HepG2 (cell line): ENCODE results near the gene CPLANE2. TPM values are rescaled to one million over a fixed set of nuclear protein-coding genes. Genes with fewer than 3 reads are reported as not detected.

Experiments used
- ATAC-seq: fragments of 200-7000 bp; cut with Tn5 transposase; 3 replicates; pipeline ENCODE4 v1.9.1; 2020; ENCODE audit warnings: mild to moderate bottlenecking, moderate library complexity
- BruUV-seq: library from RNA; stranded (reverse); fragments of 400-500 nt; replicated peaks from 2 replicates; lab custom pipeline; 2021; lab: Mats Ljungman, UMichigan
- CTCF ChIA-PET: fragments of 300-600 bp; formaldehyde crosslinking; extraction: SDS; loops from one replicate; lab custom pipeline; 2021; ENCODE audit warnings: low total read pairs, inconsistent platforms, low intra/inter-chr PET ratio; lab: Yijun Ruan, JAX
- POLR2A ChIA-PET: fragments of 350-600 bp; sonication (Branson Sonifier 250); formaldehyde crosslinking; loops from one replicate; lab custom pipeline; 2020; ENCODE audit warnings: antibody characterized with exemption, inconsistent platforms; lab: Yijun Ruan, JAX
- DNase-seq: peaks from one replicate; pipeline ENCODE4 v3.0.0-alpha.2; 2015; ENCODE audit warnings: low spot score
- FAIRE-seq: peaks from 3 replicates; lab custom pipeline; 2011; peaks lifted over from hg19 to GRCh38; lab: Jason Lieb, UNC
- H2AFZ ChIP-seq: one replicate; pipeline ENCODE4 v1.6.1; 2011; ENCODE audit warnings: low read length, inconsistent platforms
- H3K27ac ChIP-seq: fragments of 300-600 bp; 3 replicates; pipeline ENCODE4 v1.8.0; 2011; ENCODE audit warnings: mixed run types, mild to moderate bottlenecking, mixed read lengths, low read length, inconsistent platforms; ENCODE audit not compliant: insufficient read depth; ENCODE audit errors: extremely low read length
- H3K27me3 ChIP-seq, 2 experiments: fragments of 200-600 bp in 1 of 2; 2 replicates in 1 of 2; 3 replicates in 1 of 2; pipeline versions ENCODE4 v1.6.0 to v1.8.0; 2011; ENCODE audit warnings: low read length in 2 of 2, mild to moderate bottlenecking in 2 of 2, moderate library complexity in 2 of 2, inconsistent platforms in 1 of 2; ENCODE audit not compliant: insufficient read depth in 2 of 2, control insufficient read depth in 1 of 2
- H3K36me3 ChIP-seq, 2 experiments: fragments of 200-600 bp in 1 of 2; replicated peaks in 1 of 2; 2 replicates in 1 of 2; 3 replicates in 1 of 2; pipeline versions ENCODE4 v1.5.1 to v1.8.0; 2011; ENCODE audit warnings: low read length in 2 of 2, inconsistent platforms in 1 of 2; ENCODE audit not compliant: insufficient read depth in 2 of 2, control insufficient read depth in 1 of 2
- H3K4me1 ChIP-seq: 2 replicates; pipeline ENCODE4 v1.5.1; 2012; ENCODE audit warnings: low read length, inconsistent platforms; ENCODE audit not compliant: insufficient read depth
- H3K4me2 ChIP-seq: 2 replicates; pipeline ENCODE4 v1.6.0; 2011; ENCODE audit warnings: low read depth, low read length, inconsistent platforms
- H3K4me3 ChIP-seq, 3 experiments: fragments of 200-600 bp in 1 of 3; sonication (generic), shearing (Covaris generic) in 1 of 3; replicated peaks in 1 of 3; 2 replicates each; pipeline ENCODE4 v1.5.1; 2011 to 2016; ENCODE audit warnings: low read length in 3 of 3, inconsistent platforms in 2 of 3, low read depth in 2 of 3, mild to moderate bottlenecking in 2 of 3, control low read depth in 1 of 3, mixed read lengths in 1 of 3; ENCODE audit not compliant: insufficient read depth in 1 of 3
- H3K79me2 ChIP-seq: one replicate; pipeline ENCODE4 v1.6.1; 2011; ENCODE audit warnings: low read length, inconsistent platforms; ENCODE audit not compliant: insufficient read depth
- H3K9ac ChIP-seq: 2 replicates; pipeline ENCODE4 v1.6.0; 2011; ENCODE audit warnings: mild to moderate bottlenecking, low read depth, low read length, inconsistent platforms; ENCODE audit not compliant: insufficient read depth
- H3K9me3 ChIP-seq: 2 replicates; pipeline ENCODE4 v1.5.1; 2012; ENCODE audit warnings: mild to moderate bottlenecking, low read length
- H4K20me1 ChIP-seq: 2 replicates; pipeline ENCODE4 v1.6.0; 2011; ENCODE audit warnings: inconsistent platforms, mild to moderate bottlenecking, low read length, moderate library complexity; ENCODE audit not compliant: insufficient read depth
- ARHGAP35 ChIP-seq: sonication (generic); formaldehyde crosslinking; IDR thresholded peaks from 2 replicates; pipeline ENCODE4 v1.9.0; 2022; ENCODE audit warnings: mild to moderate bottlenecking, inconsistent platforms, moderate library complexity, missing genetic modification reagents, borderline replicate concordance
- BORCS8-MEF2B ChIP-seq: sonication (generic); formaldehyde crosslinking; IDR thresholded peaks from 2 replicates; pipeline ENCODE4 v1.8.0; 2022; ENCODE audit warnings: mild to moderate bottlenecking, missing genetic modification reagents
- EEA1 ChIP-seq: sonication (generic); formaldehyde crosslinking; IDR thresholded peaks from 2 replicates; pipeline ENCODE4 v1.5.1; 2020; ENCODE audit warnings: mild to moderate bottlenecking, missing genetic modification reagents, borderline replicate concordance
- HNRNPUL1 ChIP-seq: fragments of 200-400 bp; formaldehyde crosslinking; IDR thresholded peaks from 2 replicates; pipeline ENCODE4 v1.6.1; 2017; ENCODE audit warnings: low read depth, mild to moderate bottlenecking, low read length, moderate library complexity
- MAFF ChIP-seq: IDR thresholded peaks from 2 replicates; pipeline ENCODE4 v1.6.1; 2011; ENCODE audit warnings: low read depth, low read length, improper control_type of control experiment
- NFATC3 ChIP-seq: sonication (generic); formaldehyde crosslinking; IDR thresholded peaks from 2 replicates; pipeline ENCODE4 v1.5.1; 2020; ENCODE audit warnings: mild to moderate bottlenecking, missing genetic modification reagents
- PHF5A ChIP-seq: IDR thresholded peaks from one replicate; pipeline ENCODE4 v1.6.1; 2018; ENCODE audit warnings: low read depth, missing genetic modification reagents; ENCODE audit not compliant: unreplicated experiment
- PRMT3 ChIP-seq: sonication (generic); formaldehyde crosslinking; IDR thresholded peaks from 2 replicates; pipeline ENCODE4 v1.8.1; 2022; ENCODE audit warnings: low read depth, mild to moderate bottlenecking, moderate library complexity, missing genetic modification reagents, borderline replicate concordance
- RAD51 ChIP-seq: fragments of 450-650 bp; IDR thresholded peaks from 2 replicates; pipeline ENCODE4 v1.6.1; 2016; ENCODE audit warnings: borderline replicate concordance
- SRY ChIP-seq: sonication (generic); formaldehyde crosslinking; IDR thresholded peaks from 2 replicates; pipeline ENCODE4 v1.8.0; 2022; ENCODE audit warnings: mild to moderate bottlenecking, missing genetic modification reagents
- ZBTB7B ChIP-seq: sonication (generic); formaldehyde crosslinking; IDR thresholded peaks from 2 replicates; pipeline ENCODE4 v1.4.0; 2020; ENCODE audit warnings: missing genetic modification reagents
- ZKSCAN1 ChIP-seq: fragments of 150-350 bp; IDR thresholded peaks from 2 replicates; pipeline ENCODE4 v1.6.1; 2014; ENCODE audit warnings: low read length
- ZNF24 ChIP-seq: fragments of 450-650 bp; IDR thresholded peaks from 2 replicates; pipeline ENCODE4 v1.6.1; 2017; ENCODE audit warnings: antibody characterized with exemption, mild to moderate bottlenecking
- ZNF367 ChIP-seq: sonication (generic); formaldehyde crosslinking; IDR thresholded peaks from 2 replicates; pipeline ENCODE4 v1.4.0; 2020; ENCODE audit warnings: missing genetic modification reagents, borderline replicate concordance
- ZNF678 ChIP-seq: sonication (generic); formaldehyde crosslinking; IDR thresholded peaks from 2 replicates; pipeline ENCODE4 v1.4.0; 2020; ENCODE audit warnings: mild to moderate bottlenecking, missing genetic modification reagents
- ZNF747 ChIP-seq: sonication (generic); formaldehyde crosslinking; IDR thresholded peaks from 2 replicates; pipeline ENCODE4 v1.8.1; 2023; ENCODE audit warnings: missing genetic modification reagents, mild to moderate bottlenecking, borderline replicate concordance
- ZNF768 ChIP-seq: sonication (generic); formaldehyde crosslinking; IDR thresholded peaks from 2 replicates; pipeline ENCODE4 v1.4.0; 2020; ENCODE audit warnings: missing genetic modification reagents
- ZNF788 ChIP-seq: sonication (generic); formaldehyde crosslinking; IDR thresholded peaks from 2 replicates; pipeline ENCODE4 v1.5.0; 2020; ENCODE audit warnings: mild to moderate bottlenecking, missing genetic modification reagents, borderline replicate concordance
- ZNF816 ChIP-seq: sonication (generic); formaldehyde crosslinking; IDR thresholded peaks from 2 replicates; pipeline ENCODE4 v1.8.0; 2022; ENCODE audit warnings: missing genetic modification reagents, mild to moderate bottlenecking, borderline replicate concordance
- ZSCAN29 ChIP-seq: sonication (generic); formaldehyde crosslinking; conservative IDR thresholded peaks from 2 replicates; pipeline ENCODE4 v1.4.0; 2020; ENCODE audit warnings: mild to moderate bottlenecking, missing genetic modification reagents
- WGBS: methylation state at CpG from one replicate; pipeline ENCODE4 v1.1.6; 2017; ENCODE audit warnings: low lambda C conversion rate; 5-methylcytosine and 5-hydroxymethylcytosine counted together
- in situ Hi-C: cut with HindIII; loops from 2 replicates; pipeline ENCODE4 v1.10.0; 2017; ENCODE audit warnings: low pct_unique_long_range_greater_than_20kb; ENCODE audit not compliant: extremely low pct_ligation_motif_present
- intact Hi-C: fragments of 100-400 bp; cut with micrococcal nuclease; formaldehyde crosslinking; loops from one replicate; pipeline ENCODE4 v1.10.0; 2022; ENCODE audit not compliant: unreplicated experiment
- polyA plus RNA-seq, 8 experiments: library from polyadenylated mRNA; depleted of rRNA in 3 of 8; stranded (reverse) in 7 of 8; unstranded in 1 of 8; fragments of >200 nt; fragmentation: Illumina TruSeq in 4 of 8; extraction: Trizol in 4 of 8; gene quantifications; 2 replicates each; pipeline versions ENCODE4 v1.2.1 to v1.2.3, GENCODE V29; 2011 to 2016; ENCODE audit warnings: low read depth in 4 of 8, missing spikeins in 1 of 8, mixed read lengths in 1 of 8; ENCODE audit not compliant: insufficient read depth in 1 of 8
- total RNA-seq, 5 experiments: library from RNA; depleted of rRNA; stranded (reverse); fragments of >200 nt; fragmentation: Illumina TruSeq; extraction: Trizol; gene quantifications; 2 replicates each; pipeline ENCODE4 v1.2.3, GENCODE V29; 2016; ENCODE audit warnings: low read depth in 1 of 5
- TF ChIP-seq, protein P1 (sequence below): fragments of 450-650 bp; IDR thresholded peaks from 2 replicates; pipeline ENCODE4 v1.6.1; 2016
- TF ChIP-seq, protein P2 (sequence below): sonication (generic); formaldehyde crosslinking; IDR thresholded peaks from 2 replicates; pipeline ENCODE4 v1.8.1; 2023; ENCODE audit warnings: missing genetic modification reagents, mild to moderate bottlenecking, borderline replicate concordance
- TF ChIP-seq, protein P3 (sequence below): sonication (generic); formaldehyde crosslinking; IDR thresholded peaks from 2 replicates; pipeline ENCODE4 v1.8.0; 2022; ENCODE audit warnings: mild to moderate bottlenecking, missing genetic modification reagents, borderline replicate concordance

Gene CPLANE2
- total and polyA plus RNA-seq, 2 of the 13 experiments (the other 11 are each of a cell fraction or from before 2014, with no cell fraction given) = 0.29 to 1.6 TPM

DNA sequence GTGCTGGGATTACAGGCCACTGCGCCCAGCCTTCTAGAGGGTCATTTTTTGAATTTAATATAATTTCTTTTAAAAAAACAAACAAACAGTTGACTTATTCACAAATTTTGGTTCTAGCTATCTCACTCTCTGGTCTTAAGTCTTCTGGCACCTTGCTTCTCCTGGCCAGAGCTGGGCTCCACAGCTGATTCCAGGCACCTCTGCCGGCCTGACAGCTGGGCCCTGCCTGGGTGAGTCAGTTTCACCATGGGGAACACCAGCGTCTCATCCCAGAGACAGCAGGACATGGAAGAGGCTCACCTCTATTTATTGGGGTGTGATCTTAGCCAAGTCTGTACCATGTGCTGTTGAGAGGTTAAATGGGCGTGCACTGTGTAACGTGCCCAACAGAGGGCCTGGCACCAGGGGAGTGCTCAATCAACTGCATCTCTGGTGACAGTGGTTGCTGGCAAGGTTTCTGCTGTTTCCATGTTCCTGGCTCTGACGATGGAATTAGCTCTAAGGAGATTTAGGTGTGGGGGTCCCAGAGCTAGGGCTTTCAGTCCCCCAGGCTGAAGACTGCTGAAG is 956 bp downstream of the CPLANE2 start (continued):
- TF ChIP-seq ARHGAP35 (CRISPR knock-in tag) (no peak), ZNF788 (CRISPR knock-in tag) (0 out of 2 replicates have a peak, but pooled peaks have one; percentile 36), ZSCAN29 (CRISPR knock-in tag) (no peak), ZNF747 (CRISPR knock-in tag) (no peak), ZNF367 (no peak), PHF5A (CRISPR knock-in tag) (no peak), ZNF816 (CRISPR knock-in tag) (no peak), BORCS8-MEF2B (CRISPR knock-in tag) (no peak), HNRNPUL1 (no peak)
- TF ChIP-seq, all 625 proteins: peak for 4

DNA sequence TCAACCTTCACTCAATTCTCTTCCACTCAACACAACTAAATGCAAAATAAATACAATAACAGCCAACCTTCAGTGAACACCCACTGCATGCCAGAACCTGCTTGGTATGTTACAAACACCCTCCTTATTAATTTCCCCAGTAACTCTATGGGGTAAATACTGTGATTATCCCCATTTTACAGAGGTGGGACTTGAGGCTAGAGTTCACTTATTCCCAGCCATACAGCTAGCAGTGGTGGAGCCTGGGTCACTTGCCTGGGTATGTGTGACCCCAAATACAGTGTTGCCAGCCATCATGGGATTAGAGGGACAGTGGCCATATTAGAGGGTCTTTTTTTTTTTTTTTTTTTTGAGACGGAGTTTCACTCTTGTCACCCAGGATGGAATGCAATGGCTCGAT is 1.6 kb downstream of the CPLANE2 start:
- no peak overlapping the region for H3K9ac ChIP-seq
- H3K4me2 ChIP-seq = no peak overlapping the region
- in situ Hi-C loops = no loop called here
- H3K79me2 ChIP-seq = no peaks in the 10 kb centered on the region
- peaks cover 0 to 1% of the 10 kb centered on the region in 2 experiments; a peak in 1 of 5 replicates for H3K27me3 ChIP-seq
- H3K27ac ChIP-seq = no peak overlapping the region
- H3K4me3 ChIP-seq = no peak overlapping the region
- H3K9me3 ChIP-seq = no peaks in the 10 kb centered on the region
- ATAC-seq (no peak), DNase-seq (no peak), FAIRE-seq (no peak)
- peaks cover 39% of the 10 kb centered on the region for H3K4me1 ChIP-seq
- 81% methylated on average over 2 of the region's 2 CpGs for WGBS
- ChIA-PET POLR2A (no interaction called here), CTCF (no interaction called here)
- no peak overlapping the region for H2AFZ ChIP-seq
- intact Hi-C loops = no loop called here
- H3K36me3 ChIP-seq = no peaks in the 10 kb centered on the region
- H4K20me1 ChIP-seq = no peaks in the 10 kb centered on the region
- BruUV-seq = no TSS peak
- TF ChIP-seq ZKSCAN1 = no peak
- no peak for TF ChIP-seq ZNF24
- TF ChIP-seq, protein P1, sequence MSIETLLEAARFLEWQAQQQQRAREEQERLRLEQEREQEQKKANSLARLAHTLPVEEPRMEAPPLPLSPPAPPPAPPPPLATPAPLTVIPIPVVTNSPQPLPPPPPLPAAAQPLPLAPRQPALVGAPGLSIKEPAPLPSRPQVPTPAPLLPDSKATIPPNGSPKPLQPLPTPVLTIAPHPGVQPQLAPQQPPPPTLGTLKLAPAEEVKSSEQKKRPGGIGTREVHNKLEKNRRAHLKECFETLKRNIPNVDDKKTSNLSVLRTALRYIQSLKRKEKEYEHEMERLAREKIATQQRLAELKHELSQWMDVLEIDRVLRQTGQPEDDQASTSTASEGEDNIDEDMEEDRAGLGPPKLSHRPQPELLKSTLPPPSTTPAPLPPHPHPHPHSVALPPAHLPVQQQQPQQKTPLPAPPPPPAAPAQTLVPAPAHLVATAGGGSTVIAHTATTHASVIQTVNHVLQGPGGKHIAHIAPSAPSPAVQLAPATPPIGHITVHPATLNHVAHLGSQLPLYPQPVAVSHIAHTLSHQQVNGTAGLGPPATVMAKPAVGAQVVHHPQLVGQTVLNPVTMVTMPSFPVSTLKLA = no peak
- TF ChIP-seq PRMT3 (CRISPR knock-in tag) = no peak
- no peak for TF ChIP-seq MAFF
- no peak for TF ChIP-seq RAD51
- TF ChIP-seq SRY (CRISPR knock-in tag) = no peak
- no peak for TF ChIP-seq ZBTB7B
- TF ChIP-seq ZNF678 = no peak
- no peak for TF ChIP-seq ZNF768 (CRISPR knock-in tag)
- no peak for TF ChIP-seq NFATC3 (CRISPR knock-in tag)
- no peak for TF ChIP-seq EEA1 (CRISPR knock-in tag)
- TF ChIP-seq, protein P2, sequence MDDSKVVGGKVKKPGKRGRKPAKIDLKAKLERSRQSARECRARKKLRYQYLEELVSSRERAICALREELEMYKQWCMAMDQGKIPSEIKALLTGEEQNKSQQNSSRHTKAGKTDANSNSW (CRISPR knock-in tag) = no peak
- TF ChIP-seq, protein P3, sequence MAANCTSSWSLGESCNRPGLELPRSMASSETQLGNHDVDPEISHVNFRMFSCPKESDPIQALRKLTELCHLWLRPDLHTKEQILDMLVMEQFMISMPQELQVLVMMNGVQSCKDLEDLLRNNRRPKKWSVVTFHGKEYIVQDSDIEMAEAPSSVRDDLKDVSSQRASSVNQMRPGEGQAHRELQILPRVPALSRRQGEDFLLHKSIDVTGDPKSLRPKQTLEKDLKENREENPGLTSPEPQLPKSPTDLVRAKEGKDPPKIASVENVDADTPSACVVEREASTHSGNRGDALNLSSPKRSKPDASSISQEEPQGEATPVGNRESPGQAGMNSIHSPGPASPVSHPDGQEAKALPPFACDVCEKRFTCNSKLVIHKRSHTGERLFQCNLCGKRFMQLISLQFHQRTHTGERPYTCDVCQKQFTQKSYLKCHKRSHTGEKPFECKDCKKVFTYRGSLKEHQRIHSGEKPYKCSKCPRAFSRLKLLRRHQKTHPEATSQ (CRISPR knock-in tag) = no peak
